Measurements from ENCODE around the gene GYG1. TPM values are rescaled to one million over a fixed set of nuclear protein-coding genes. Genes with fewer than 3 reads are reported as not detected.

GYG1 gene
- total and polyA plus RNA-seq, 8 donors, result 21.5 to 37.8 (median 22.6) TPM

- DNase-seq, result no peak
- H3K27me3 ChIP-seq, result no peaks in the 10 kb centered on the region
- no peak for ATAC-seq
- intact Hi-C loops (cut with DNase I), result no loop called here
- peaks cover 0 to 18% (median 5%) of the 10 kb centered on the region in 3 donors for H3K36me3 ChIP-seq
- H3K27ac ChIP-seq, result no peak overlapping the region
- H3K9me3 ChIP-seq, result no peaks in the 10 kb centered on the region
- WGBS, 2 donors, result 79% methylated on average over 6 of the region's 6 CpGs
- H3K4me1 ChIP-seq, result no peaks in the 10 kb centered on the region
- no peak overlapping the region for H3K4me3 ChIP-seq
- no peak for FAIRE-seq
- no peak for TF ChIP-seq CTCF (IDR thresholded peaks at IDR 0.05)
Observed at GRCh38 chr3:149010504-149010951, 19.2 kb downstream of the GYG1 start.

- Histone ChIP-seq H3K9me3 (no peaks in the 10 kb centered on the region), H3K27ac (no peak overlapping the region), H3K36me3 (peaks cover 0 to 18% (median 5%) of the 10 kb centered on the region in 3 donors), H3K4me3 (no peak overlapping the region), H3K4me1 (no peaks in the 10 kb centered on the region), H3K27me3 (no peaks in the 10 kb centered on the region)
- WGBS, 2 donors, result 59 to 67% methylated on average over 2 of the region's 2 CpGs
- FAIRE-seq, result no peak
- ATAC-seq, result no peak
- DNase-seq, result no peak
- intact Hi-C loops (cut with DNase I), result no loop called here
- TF ChIP-seq CTCF (IDR thresholded peaks at IDR 0.05), result no peak
Observed at GRCh38 chr3:149010966-149011365, 19.6 kb downstream of the GYG1 start.

GRCh38 chr3:149011676-149012075 lies 20.3 kb downstream of the GYG1 start:
- 83 to 84% methylated on average over 5 of the region's 5 CpGs for WGBS, 2 donors
- no peak for FAIRE-seq
- H3K36me3 ChIP-seq, result peaks cover 0 to 18% (median 5%) of the 10 kb centered on the region in 3 donors

GRCh38 chr3:149013726-149014125 lies 22.4 kb downstream of the GYG1 start:
- intact Hi-C loops (cut with DNase I), result no loop called here
- H3K9me3 ChIP-seq, result no peaks in the 10 kb centered on the region
- peaks cover 0 to 18% (median 5%) of the 10 kb centered on the region in 3 donors for H3K36me3 ChIP-seq
- no peak for ATAC-seq
- H3K27ac ChIP-seq, result no peak overlapping the region
- no peak overlapping the region for H3K4me3 ChIP-seq
- TF ChIP-seq CTCF (IDR thresholded peaks at IDR 0.05), result no peak
- no peak for FAIRE-seq
- WGBS, 2 donors, result 97 to 98% methylated on average over 6 of the region's 6 CpGs
- no peaks in the 10 kb centered on the region for H3K4me1 ChIP-seq
- no peak for DNase-seq
- H3K27me3 ChIP-seq, result no peaks in the 10 kb centered on the region

More at GRCh38 chr3:149011676-149012075, 20.3 kb downstream of the GYG1 start:
- intact Hi-C loops (cut with DNase I), result no loop called here
- no peaks in the 10 kb centered on the region for H3K4me1 ChIP-seq
- DNase-seq (no peak), ATAC-seq (no peak)
- H3K27me3 ChIP-seq, result no peaks in the 10 kb centered on the region
- no peak overlapping the region for H3K27ac ChIP-seq
- H3K9me3 ChIP-seq, result no peaks in the 10 kb centered on the region
- TF ChIP-seq CTCF (IDR thresholded peaks at IDR 0.05), result no peak
- no peak overlapping the region for H3K4me3 ChIP-seq

- DNase-seq, result no peak
- Histone ChIP-seq H3K27ac (no peak overlapping the region), H3K27me3 (no peaks in the 10 kb centered on the region), H3K9me3 (no peaks in the 10 kb centered on the region), H3K4me3 (no peak overlapping the region), H3K36me3 (peaks cover 0 to 12% (median 5%) of the 10 kb centered on the region in 3 donors), H3K4me1 (no peaks in the 10 kb centered on the region)
- ATAC-seq, result no peak
- intact Hi-C loops (cut with DNase I), result no loop called here
- WGBS, 2 donors, result 86 to 87% methylated on average over 3 of the region's 3 CpGs
- no peak for TF ChIP-seq CTCF (IDR thresholded peaks at IDR 0.05)
- FAIRE-seq, result no peak
Observed at GRCh38 chr3:149015393-149015792, 24.1 kb downstream of the GYG1 start.
